Neutrophil (primary cell): ENCODE results near the gene OR5AU1.

Experiments used
- H3K27ac ChIP-seq: fragments of 200-600 bp; sonication (generic); 2 replicates; pipeline ENCODE4 v1.5.1; 2016; ENCODE audit warnings: mild to moderate bottlenecking, moderate library complexity
- H3K27me3 ChIP-seq: fragments of 200-600 bp; sonication (generic); 2 replicates; pipeline ENCODE4 v1.6.0; 2016; ENCODE audit warnings: mild to moderate bottlenecking
- H3K36me3 ChIP-seq: fragments of 200-600 bp; sonication (generic); 2 replicates; pipeline ENCODE4 v1.5.1; 2017
- H3K4me1 ChIP-seq, 2 experiments: fragments of 200-600 bp in 1 of 2; sonication (generic) in 1 of 2; 1 replicate in 1 of 2; 2 replicates in 1 of 2; pipeline versions ENCODE4 v1.5.1 to v1.6.1; 2013 to 2016; ENCODE audit warnings: low read depth in 1 of 2, low read length in 1 of 2, mild to moderate bottlenecking in 1 of 2, moderate library complexity in 1 of 2; ENCODE audit not compliant: control insufficient read depth in 1 of 2, insufficient read depth in 1 of 2
- H3K4me3 ChIP-seq, 2 experiments: fragments of 200-600 bp in 1 of 2; sonication (generic) in 1 of 2; 1 replicate in 1 of 2; 2 replicates in 1 of 2; pipeline ENCODE4 v1.5.1; 2013 to 2016; ENCODE audit warnings: low read depth in 1 of 2, low read length in 1 of 2, mild to moderate bottlenecking in 1 of 2, moderate library complexity in 1 of 2
- H3K9me3 ChIP-seq: fragments of 200-600 bp; sonication (generic); 2 replicates; pipeline ENCODE4 v1.5.1; 2016
- TF ChIP-seq, protein P1 (sequence below): fragments of 200-600 bp; sonication (generic); IDR thresholded peaks from 2 replicates; pipeline ENCODE4 v1.5.1; 2016; ENCODE audit warnings: antibody characterized with exemption

OR5AU1 gene

DNA sequence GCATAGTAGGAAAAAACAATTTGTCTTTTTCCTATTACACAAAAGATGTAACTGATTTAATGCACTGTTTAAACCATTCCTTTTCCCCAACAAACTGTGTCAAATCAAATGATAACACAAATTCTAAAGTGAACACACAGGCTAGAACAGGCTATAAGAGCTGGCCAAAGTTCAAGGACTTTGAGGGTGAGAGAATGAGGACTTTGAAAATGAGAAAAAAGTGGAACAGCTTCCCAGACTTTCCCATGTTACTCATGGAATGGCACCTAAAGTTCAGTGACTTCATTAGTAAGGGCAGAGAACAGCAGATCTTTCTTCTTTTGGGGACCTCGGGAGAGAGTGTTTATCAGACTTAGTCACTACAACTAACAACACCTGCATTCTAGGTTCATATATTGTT is 32.4 kb downstream of the OR5AU1 start:
- Histone ChIP-seq H3K4me3 (no peak overlapping the region), H3K27me3 (peaks cover 6% of the 10 kb centered on the region), H3K9me3 (no peaks in the 10 kb centered on the region), H3K4me1 (no peaks in the 10 kb centered on the region), H3K36me3 (no peaks in the 10 kb centered on the region), H3K27ac (no peak overlapping the region)
- TF ChIP-seq, protein P1, sequence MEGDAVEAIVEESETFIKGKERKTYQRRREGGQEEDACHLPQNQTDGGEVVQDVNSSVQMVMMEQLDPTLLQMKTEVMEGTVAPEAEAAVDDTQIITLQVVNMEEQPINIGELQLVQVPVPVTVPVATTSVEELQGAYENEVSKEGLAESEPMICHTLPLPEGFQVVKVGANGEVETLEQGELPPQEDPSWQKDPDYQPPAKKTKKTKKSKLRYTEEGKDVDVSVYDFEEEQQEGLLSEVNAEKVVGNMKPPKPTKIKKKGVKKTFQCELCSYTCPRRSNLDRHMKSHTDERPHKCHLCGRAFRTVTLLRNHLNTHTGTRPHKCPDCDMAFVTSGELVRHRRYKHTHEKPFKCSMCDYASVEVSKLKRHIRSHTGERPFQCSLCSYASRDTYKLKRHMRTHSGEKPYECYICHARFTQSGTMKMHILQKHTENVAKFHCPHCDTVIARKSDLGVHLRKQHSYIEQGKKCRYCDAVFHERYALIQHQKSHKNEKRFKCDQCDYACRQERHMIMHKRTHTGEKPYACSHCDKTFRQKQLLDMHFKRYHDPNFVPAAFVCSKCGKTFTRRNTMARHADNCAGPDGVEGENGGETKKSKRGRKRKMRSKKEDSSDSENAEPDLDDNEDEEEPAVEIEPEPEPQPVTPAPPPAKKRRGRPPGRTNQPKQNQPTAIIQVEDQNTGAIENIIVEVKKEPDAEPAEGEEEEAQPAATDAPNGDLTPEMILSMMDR, result no peak

DNA sequence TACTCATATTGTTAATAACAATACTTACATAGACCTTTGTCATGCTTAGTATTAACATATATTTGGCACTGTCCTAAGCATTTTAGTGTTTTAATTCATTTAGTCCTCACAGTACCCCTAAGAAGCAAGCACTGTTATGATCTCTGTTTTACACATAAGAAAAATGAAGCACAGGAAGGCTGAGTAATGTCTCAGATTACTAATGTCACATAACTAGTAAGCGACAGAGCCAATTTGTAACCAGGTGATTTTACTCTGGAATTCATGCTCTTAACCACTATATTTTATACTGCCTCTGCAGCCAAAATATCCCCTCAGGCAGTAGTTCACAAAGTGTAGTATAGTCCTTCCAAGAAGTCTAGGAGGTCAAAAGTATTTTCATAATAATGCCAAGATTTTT is 34.7 kb downstream of the OR5AU1 start:
- Histone ChIP-seq H3K36me3 (no peaks in the 10 kb centered on the region), H3K27me3 (peaks cover 6% of the 10 kb centered on the region), H3K27ac (no peak overlapping the region), H3K9me3 (no peaks in the 10 kb centered on the region), H3K4me1 (no peaks in the 10 kb centered on the region), H3K4me3 (no peak overlapping the region)
- TF ChIP-seq, protein P1, result no peak

DNA sequence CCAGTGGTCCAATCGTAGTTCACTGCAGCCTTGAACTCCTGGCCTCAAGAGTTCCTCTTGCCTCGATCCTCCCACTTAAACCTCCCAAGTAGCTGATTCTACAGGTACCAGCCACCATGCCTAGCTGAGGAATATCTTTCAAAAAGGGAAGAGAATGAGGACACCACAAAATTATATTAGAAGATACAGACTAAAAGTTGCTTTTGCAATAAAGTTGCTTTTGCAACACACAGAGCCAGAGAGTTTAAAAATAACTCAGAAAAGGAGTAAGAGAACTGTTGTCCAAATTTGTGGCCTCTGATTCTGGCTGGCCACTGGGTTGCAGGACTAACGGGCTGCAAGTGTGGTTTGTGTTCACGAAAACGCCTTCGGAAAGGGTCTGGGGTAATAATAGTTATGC is 35.2 kb downstream of the OR5AU1 start:
- Histone ChIP-seq H3K36me3 (no peaks in the 10 kb centered on the region), H3K27ac (no peak overlapping the region), H3K4me1 (no peaks in the 10 kb centered on the region), H3K9me3 (no peaks in the 10 kb centered on the region), H3K27me3 (peaks cover 6% of the 10 kb centered on the region), H3K4me3 (no peak overlapping the region)
- TF ChIP-seq, protein P1, result no peak

DNA sequence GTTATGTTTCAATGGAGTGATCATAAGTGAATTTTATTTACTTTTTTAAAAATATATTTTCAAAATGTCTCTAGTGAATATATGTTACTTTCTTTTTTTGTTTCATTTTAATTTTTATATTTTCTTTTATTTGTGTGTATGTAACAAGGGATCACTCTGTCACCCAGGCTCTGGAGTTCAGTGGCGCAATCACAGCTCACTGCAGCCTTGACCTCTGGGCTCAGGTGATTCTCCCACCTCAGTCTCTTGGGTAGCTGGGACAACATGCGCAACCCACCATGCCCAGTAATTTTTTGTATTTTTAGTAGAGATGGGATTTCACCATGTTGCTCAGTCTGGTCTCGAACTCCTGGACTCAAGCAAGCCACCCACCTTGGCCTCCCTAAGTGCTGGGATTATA is 36.9 kb downstream of the OR5AU1 start:
- TF ChIP-seq, protein P1, result no peak
- H3K27me3 ChIP-seq, result peaks cover 6% of the 10 kb centered on the region
- no peaks in the 10 kb centered on the region for H3K9me3 ChIP-seq
- H3K4me1 ChIP-seq, result no peaks in the 10 kb centered on the region
- no peaks in the 10 kb centered on the region for H3K36me3 ChIP-seq
- H3K4me3 ChIP-seq, result no peak overlapping the region
- H3K27ac ChIP-seq, result no peak overlapping the region

DNA sequence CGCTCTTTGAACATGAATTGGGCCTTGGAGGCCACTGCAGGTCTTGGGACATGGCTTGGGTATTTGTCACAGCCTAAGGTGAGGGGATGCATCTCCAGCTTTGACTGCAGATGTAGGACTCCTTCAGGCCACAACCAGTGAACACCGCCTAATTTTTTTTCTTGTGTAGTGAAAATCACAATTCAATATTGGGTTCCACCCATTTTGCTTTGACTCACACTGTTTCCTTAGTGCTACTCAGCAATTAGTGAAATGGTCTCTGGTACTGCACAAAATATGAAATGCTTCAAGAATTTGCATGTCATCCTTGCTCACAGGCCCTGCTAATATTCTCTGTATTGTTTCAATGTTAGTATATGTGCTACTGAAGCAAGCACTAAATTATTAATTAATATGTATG is 42.5 kb downstream of the OR5AU1 start:
- no peaks in the 10 kb centered on the region for H3K9me3 ChIP-seq
- H3K27me3 ChIP-seq, result no peaks in the 10 kb centered on the region
- H3K4me3 ChIP-seq, result no peak overlapping the region
- H3K4me1 ChIP-seq, result no peaks in the 10 kb centered on the region
- TF ChIP-seq, protein P1, result no peak
- H3K27ac ChIP-seq, result no peak overlapping the region
- H3K36me3 ChIP-seq, result no peaks in the 10 kb centered on the region

DNA sequence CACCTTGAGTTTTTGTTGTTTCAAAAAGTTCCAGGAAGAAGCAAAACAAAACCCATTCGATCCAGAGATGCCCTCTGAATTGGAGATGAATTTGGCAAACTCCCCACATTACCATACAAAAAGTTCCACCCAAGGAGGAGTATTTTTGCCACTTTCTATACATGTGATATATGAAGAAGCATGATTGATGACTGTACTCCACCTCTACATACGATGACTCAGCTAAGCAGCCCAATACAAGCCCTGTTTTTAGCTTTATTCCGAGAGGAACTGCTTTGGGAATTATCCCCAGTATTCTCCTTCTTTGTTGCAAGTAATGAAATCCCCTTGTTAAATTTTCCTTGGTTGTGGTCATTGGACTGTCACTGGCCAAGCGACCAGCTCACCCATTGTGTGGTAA is 43.6 kb downstream of the OR5AU1 start:
- H3K4me1 ChIP-seq, result no peaks in the 10 kb centered on the region
- no peaks in the 10 kb centered on the region for H3K9me3 ChIP-seq
- H3K27me3 ChIP-seq, result no peaks in the 10 kb centered on the region
- no peak overlapping the region for H3K27ac ChIP-seq
- TF ChIP-seq, protein P1, result no peak
- H3K4me3 ChIP-seq, result no peak overlapping the region
- H3K36me3 ChIP-seq, result no peaks in the 10 kb centered on the region
